ENCODE data around the gene ATP9B. TPM values are rescaled to one million over a fixed set of nuclear protein-coding genes. Genes with fewer than 3 reads are reported as not detected.

The ATP9B gene
- total RNA-seq, 6 experiments from 2014 or later = 13.6 to 25.7 (median 14.5) TPM

DNA sequence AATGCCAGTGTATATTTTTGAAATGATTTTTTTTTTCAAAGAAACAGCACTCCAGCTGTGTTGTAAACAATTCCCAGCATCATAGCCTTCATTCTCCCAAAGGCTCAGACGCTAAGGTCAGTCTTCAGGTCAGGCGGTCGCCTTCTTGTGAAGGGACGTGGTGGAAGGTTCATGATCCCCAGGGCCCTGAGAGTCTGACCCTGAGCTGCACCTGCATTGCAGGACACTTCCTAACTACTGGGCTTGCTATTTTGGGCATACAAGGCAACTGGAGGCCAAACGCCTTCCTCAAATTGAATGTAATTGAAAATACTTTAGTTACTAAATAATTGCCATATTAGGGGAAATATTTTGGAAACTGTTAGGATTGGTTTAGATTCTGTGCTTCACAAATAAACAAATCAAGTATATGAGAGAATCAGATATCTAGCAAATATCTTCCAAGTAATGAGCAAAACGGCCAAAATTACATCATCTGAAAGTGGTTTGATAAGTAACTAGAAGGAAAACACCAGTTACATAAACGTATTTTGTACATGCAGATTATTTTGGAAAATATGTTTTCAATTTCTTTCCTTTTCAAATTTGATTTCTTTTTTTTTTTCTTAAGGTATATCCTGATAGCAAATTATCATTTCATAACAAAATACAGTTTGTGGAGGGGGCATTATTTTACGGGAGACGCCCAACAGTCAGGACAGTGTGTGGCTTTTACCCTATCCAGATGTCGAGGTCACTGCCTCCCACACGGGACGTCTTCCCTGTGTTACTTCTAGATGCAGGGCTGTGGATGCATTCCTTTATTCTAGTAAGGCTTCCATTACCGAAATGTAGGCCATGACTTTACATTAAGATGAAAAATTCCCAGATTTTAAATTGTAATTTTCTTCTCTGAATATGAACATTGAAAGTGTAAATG is 136.0 kb downstream of the ATP9B start:
- TF ChIP-seq, protein P1, sequence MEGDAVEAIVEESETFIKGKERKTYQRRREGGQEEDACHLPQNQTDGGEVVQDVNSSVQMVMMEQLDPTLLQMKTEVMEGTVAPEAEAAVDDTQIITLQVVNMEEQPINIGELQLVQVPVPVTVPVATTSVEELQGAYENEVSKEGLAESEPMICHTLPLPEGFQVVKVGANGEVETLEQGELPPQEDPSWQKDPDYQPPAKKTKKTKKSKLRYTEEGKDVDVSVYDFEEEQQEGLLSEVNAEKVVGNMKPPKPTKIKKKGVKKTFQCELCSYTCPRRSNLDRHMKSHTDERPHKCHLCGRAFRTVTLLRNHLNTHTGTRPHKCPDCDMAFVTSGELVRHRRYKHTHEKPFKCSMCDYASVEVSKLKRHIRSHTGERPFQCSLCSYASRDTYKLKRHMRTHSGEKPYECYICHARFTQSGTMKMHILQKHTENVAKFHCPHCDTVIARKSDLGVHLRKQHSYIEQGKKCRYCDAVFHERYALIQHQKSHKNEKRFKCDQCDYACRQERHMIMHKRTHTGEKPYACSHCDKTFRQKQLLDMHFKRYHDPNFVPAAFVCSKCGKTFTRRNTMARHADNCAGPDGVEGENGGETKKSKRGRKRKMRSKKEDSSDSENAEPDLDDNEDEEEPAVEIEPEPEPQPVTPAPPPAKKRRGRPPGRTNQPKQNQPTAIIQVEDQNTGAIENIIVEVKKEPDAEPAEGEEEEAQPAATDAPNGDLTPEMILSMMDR (IDR thresholded peaks at IDR 0.05) = no peak
- no peak for TF ChIP-seq POLR2A (IDR thresholded peaks at IDR 0.05)
- Histone ChIP-seq H3K4me1 (no peaks in the 10 kb centered on the region), H3K27me3 (no peaks in the 10 kb centered on the region), H3K36me3 (peaks cover 0 to 6% (median 1%) of the 10 kb centered on the region in 4 donors), H3K9me3 (no peaks in the 10 kb centered on the region), H3K4me3 (no peak overlapping the region), H3K27ac (peak overlapping the region in 2 of 3 donors; percentile 20 to 45)
- ATAC-seq (peak; percentile 45 to 76 (median 58)), DNase-seq (no peak)
- 49% methylated on average over 13 of the region's 13 CpGs for WGBS (ENCODE audit: insufficient coverage, low coverage, low lambda C conversion rate, missing lambda C conversion rate)
- intact Hi-C loops (cut with DNase I) = no loop called here

DNA sequence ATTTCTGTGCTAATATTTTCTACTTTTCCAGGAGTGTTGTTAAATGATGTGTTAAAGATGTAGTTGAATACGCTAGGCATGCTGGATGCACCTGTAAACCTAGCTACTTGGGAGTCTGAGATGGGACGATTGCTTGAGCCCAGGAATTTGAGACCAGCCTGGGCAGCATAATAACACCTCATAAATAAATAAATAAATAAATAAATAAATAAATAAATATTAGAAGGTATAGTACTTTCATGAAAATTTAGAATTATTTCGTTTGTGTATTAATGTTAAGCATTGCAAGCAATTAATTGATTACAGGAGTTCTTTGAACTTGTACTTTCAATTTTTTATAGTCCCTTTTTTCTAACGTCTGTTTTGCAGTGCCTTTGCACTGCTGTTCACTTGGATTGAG is 137.2 kb downstream of the ATP9B start:
- no peak for ATAC-seq
- Histone ChIP-seq H3K27ac (no peak overlapping the region), H3K4me1 (no peaks in the 10 kb centered on the region), H3K36me3 (peaks cover 0 to 6% (median 1%) of the 10 kb centered on the region in 4 donors), H3K9me3 (no peaks in the 10 kb centered on the region), H3K27me3 (no peaks in the 10 kb centered on the region), H3K4me3 (no peak overlapping the region)
- WGBS (ENCODE audit: insufficient coverage, low coverage, low lambda C conversion rate, missing lambda C conversion rate) = 89% methylated on average over 4 of the region's 4 CpGs
- TF ChIP-seq, protein P1 (IDR thresholded peaks at IDR 0.05) = no peak
- TF ChIP-seq POLR2A (IDR thresholded peaks at IDR 0.05) = no peak
- intact Hi-C loops (cut with DNase I) = no loop called here
- no peak for DNase-seq

DNA sequence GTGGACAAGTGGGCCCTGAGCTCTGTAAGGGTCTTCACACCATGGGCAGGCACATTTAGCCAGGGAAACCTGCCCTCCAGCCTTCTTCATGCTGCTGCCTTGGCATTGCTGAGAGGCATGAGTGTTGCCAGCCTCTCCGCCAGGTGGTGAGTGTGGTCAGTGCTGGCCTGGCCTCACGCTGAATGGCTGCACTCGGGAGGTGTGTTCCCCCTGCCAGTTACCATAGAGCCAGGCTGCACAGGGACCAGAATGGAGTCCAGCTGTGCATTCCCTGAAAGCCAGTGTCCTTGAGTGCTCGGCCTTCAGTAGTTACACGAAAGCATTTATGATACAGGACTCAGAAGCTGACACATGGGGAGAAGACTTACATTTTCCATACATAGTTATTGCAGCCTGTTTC is 139.7 kb downstream of the ATP9B start:
- H3K27me3 ChIP-seq = no peaks in the 10 kb centered on the region
- H3K27ac ChIP-seq = no peak overlapping the region
- TF ChIP-seq POLR2A (IDR thresholded peaks at IDR 0.05) = no peak
- TF ChIP-seq, protein P1 (IDR thresholded peaks at IDR 0.05) = no peak
- no peak overlapping the region for H3K4me3 ChIP-seq
- DNase-seq = no peak
- peaks cover 0 to 6% (median 1%) of the 10 kb centered on the region in 4 donors for H3K36me3 ChIP-seq
- H3K4me1 ChIP-seq = no peaks in the 10 kb centered on the region
- WGBS (ENCODE audit: insufficient coverage, low coverage, low lambda C conversion rate, missing lambda C conversion rate) = 100% methylated on average over 1 of the region's 5 CpGs
- no peak for ATAC-seq
- intact Hi-C loops (cut with DNase I) = no loop called here
- H3K9me3 ChIP-seq = no peaks in the 10 kb centered on the region

DNA sequence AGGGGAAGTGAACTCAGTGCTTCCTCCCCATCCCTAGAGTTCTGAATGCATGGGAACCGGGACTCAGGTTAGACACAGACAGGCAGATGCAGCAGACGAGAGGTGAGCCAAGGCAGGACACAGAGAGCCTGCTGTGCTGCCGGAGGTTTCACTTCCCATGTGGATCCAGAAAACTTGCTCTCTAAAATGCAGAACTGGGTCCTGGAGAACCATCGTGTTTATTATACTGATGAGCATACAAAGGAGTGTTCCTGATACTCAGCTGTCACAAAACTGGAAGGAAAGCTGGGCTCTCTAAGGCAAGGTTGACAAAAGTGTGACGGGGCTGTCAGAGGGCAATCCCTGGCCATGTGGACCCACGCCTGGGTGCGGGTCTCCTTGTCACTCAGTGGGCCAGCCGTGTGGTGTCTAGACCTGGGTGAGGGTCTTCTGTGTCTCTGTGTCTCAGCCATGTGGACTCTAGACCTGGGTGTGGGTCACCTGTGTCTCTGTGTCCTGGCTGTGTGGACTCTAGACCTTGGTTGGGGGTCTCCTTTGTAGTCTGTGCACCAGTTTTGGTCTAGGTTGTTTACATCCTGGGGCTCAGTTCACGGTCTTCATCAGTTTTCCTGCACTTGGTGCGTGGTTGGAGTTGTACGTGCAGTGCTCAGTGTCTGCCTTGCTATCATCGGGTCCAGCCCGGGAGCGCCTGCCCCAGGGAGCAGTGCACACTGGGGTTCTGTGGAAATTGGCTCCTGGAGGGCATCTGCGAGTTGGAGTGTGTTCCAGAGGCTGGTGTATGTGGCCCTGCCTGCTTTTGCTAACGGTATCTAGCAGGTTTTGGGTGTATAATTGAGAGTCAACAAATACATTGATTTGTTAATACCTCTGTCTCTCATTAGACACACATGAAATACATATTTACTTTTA is 141.1 kb downstream of the ATP9B start:
- Histone ChIP-seq H3K4me3 (no peak overlapping the region), H3K27ac (no peak overlapping the region), H3K9me3 (no peaks in the 10 kb centered on the region), H3K4me1 (no peaks in the 10 kb centered on the region), H3K27me3 (no peaks in the 10 kb centered on the region), H3K36me3 (peaks cover 0 to 6% (median 1%) of the 10 kb centered on the region in 4 donors)
- intact Hi-C loops (cut with DNase I) = no loop called here
- DNase-seq = no peak
- 83% methylated on average over 8 of the region's 16 CpGs for WGBS (ENCODE audit: insufficient coverage, low coverage, low lambda C conversion rate, missing lambda C conversion rate)
- ATAC-seq = peak in 3 of 4 donors; percentile 18 to 31 (median 23)
- TF ChIP-seq, protein P1 (IDR thresholded peaks at IDR 0.05) = no peak
- no peak for TF ChIP-seq POLR2A (IDR thresholded peaks at IDR 0.05)

All from right lobe of liver (tissue), 6 donors.